K562 (cell line): ENCODE measurements around the gene FOXE1. TPM values are rescaled to one million over a fixed set of nuclear protein-coding genes. Genes with fewer than 3 reads are reported as not detected.

Experiments
- ATAC-seq: fragments of 200-7000 bp; cut with Tn5 transposase; 3 replicates; pipeline ENCODE4 v1.9.1; 2020; ENCODE audit warnings: moderate library complexity
- BruUV-seq: library from RNA; stranded (reverse); fragments of 400-500 nt; replicated peaks from 2 replicates; lab custom pipeline; 2021; lab: Mats Ljungman, UMichigan
- CTCF ChIA-PET: fragments of 300-600 bp; formaldehyde crosslinking; extraction: SDS; loops from one replicate; lab custom pipeline; 2021; ENCODE audit warnings: low intra/inter-chr PET ratio; lab: Yijun Ruan, JAX
- POLR2A ChIA-PET: fragments of 300-600, 350-650 bp; sonication (Branson Sonifier 250); formaldehyde crosslinking; extraction: SDS; loops from one replicate; lab custom pipeline; 2021; ENCODE audit warnings: antibody characterized with exemption, inconsistent platforms; lab: Yijun Ruan, JAX
- DNase-seq, 4 experiments: peaks; one replicate each; pipeline versions ENCODE4 v3.0.0 to v3.0.0-alpha.2; 2011 to 2018; ENCODE audit warnings: low spot score in 3 of 4, mixed read lengths in 3 of 4; ENCODE audit errors: extremely low read depth in 1 of 4
- FAIRE-seq: peaks from 2 replicates; lab custom pipeline; 2011; peaks lifted over from hg19 to GRCh38; lab: Jason Lieb, UNC
- H2AFZ ChIP-seq: 2 replicates; pipeline ENCODE4 v1.6.0; 2011; ENCODE audit warnings: low read depth, low read length, control low read depth, inconsistent platforms
- H3K27ac ChIP-seq: fragments of 200-600 bp; 3 replicates; pipeline ENCODE4 v1.8.0; 2011; ENCODE audit warnings: low read depth, mild to moderate bottlenecking, control low read depth, inconsistent platforms, low read length, moderate library complexity, mixed read lengths; ENCODE audit errors: extremely low read depth
- H3K27me3 ChIP-seq, 2 experiments: fragments of 300-600 bp in 1 of 2; 2 replicates in 1 of 2; 3 replicates in 1 of 2; pipeline versions ENCODE4 v1.6.0 to v1.8.0; 2011; ENCODE audit warnings: inconsistent platforms in 2 of 2, low read length in 2 of 2, mild to moderate bottlenecking in 1 of 2, mixed read lengths in 1 of 2, moderate library complexity in 1 of 2; ENCODE audit not compliant: control insufficient read depth in 2 of 2, insufficient read depth in 2 of 2
- H3K36me3 ChIP-seq: fragments of 300-600 bp; 3 replicates; pipeline ENCODE4 v1.8.0; 2011; ENCODE audit warnings: mild to moderate bottlenecking, low read length, inconsistent platforms; ENCODE audit not compliant: control insufficient read depth, insufficient read depth
- H3K4me1 ChIP-seq, 2 experiments: fragments of 200-600 bp in 1 of 2; replicated peaks in 1 of 2; 2 replicates in 1 of 2; 3 replicates in 1 of 2; pipeline versions ENCODE4 v1.5.1 to v1.8.0; 2011; ENCODE audit warnings: inconsistent platforms in 2 of 2, low read length in 2 of 2, mild to moderate bottlenecking in 1 of 2, mixed read lengths in 1 of 2, moderate library complexity in 1 of 2; ENCODE audit not compliant: control insufficient read depth in 2 of 2, insufficient read depth in 2 of 2
- H3K4me2 ChIP-seq: 2 replicates; pipeline ENCODE4 v1.6.1; 2011; ENCODE audit warnings: low read length, control low read depth, inconsistent platforms, mixed read lengths; ENCODE audit not compliant: insufficient read depth
- H3K4me3 ChIP-seq: fragments of 200-600 bp; sonication (generic), shearing (Covaris generic); 2 replicates; pipeline ENCODE4 v1.5.1; 2016; ENCODE audit warnings: control low read depth, inconsistent platforms
- H3K79me2 ChIP-seq: fragments of 200-600 bp; 3 replicates; pipeline ENCODE4 v1.8.0; 2011; ENCODE audit warnings: low read length, inconsistent platforms; ENCODE audit not compliant: control insufficient read depth, insufficient read depth
- H3K9ac ChIP-seq, 2 experiments: 2 replicates each; pipeline versions ENCODE4 v1.6.0 to v1.6.1; 2011; ENCODE audit warnings: low read depth in 2 of 2, low read length in 2 of 2, control low read depth in 1 of 2, inconsistent platforms in 1 of 2, mild to moderate bottlenecking in 1 of 2, mixed read lengths in 1 of 2; ENCODE audit not compliant: insufficient read depth in 1 of 2
- H3K9me1 ChIP-seq: one replicate; pipeline ENCODE4 v1.6.0; 2011; ENCODE audit warnings: inconsistent platforms, mild to moderate bottlenecking, low read length, moderate library complexity; ENCODE audit not compliant: control insufficient read depth, insufficient read depth
- H3K9me3 ChIP-seq: replicated peaks from 2 replicates; pipeline ENCODE4 v1.5.1; 2011; ENCODE audit warnings: low read depth, low read length, inconsistent platforms; ENCODE audit not compliant: control insufficient read depth, insufficient read depth
- H4K20me1 ChIP-seq: replicated peaks from 2 replicates; pipeline ENCODE4 v1.6.1; 2011; ENCODE audit warnings: low read length, inconsistent platforms, mixed read lengths; ENCODE audit not compliant: control insufficient read depth, insufficient read depth
- ATF7 ChIP-seq: fragments of 450-650 bp; IDR thresholded peaks from 2 replicates; pipeline ENCODE4 v1.7.1; 2014; ENCODE audit warnings: mild to moderate bottlenecking, moderate library complexity
- CHAMP1 ChIP-seq: fragments of 450-650 bp; IDR thresholded peaks from 2 replicates; pipeline ENCODE4 v1.6.1; 2016; ENCODE audit warnings: mild to moderate bottlenecking
- GTF2E2 ChIP-seq: fragments of 200-800 bp; sonication (Bioruptor generic); IDR thresholded peaks from 2 replicates; pipeline ENCODE4 v1.6.1; 2016; ENCODE audit warnings: missing genetic modification characterization, missing compliant biosample characterization
- HNRNPH1 ChIP-seq: fragments of 200-400 bp; formaldehyde crosslinking; optimal IDR thresholded peaks from 2 replicates; pipeline ENCODE3; 2017; ENCODE audit warnings: low read depth, mild to moderate bottlenecking, low read length, moderate library complexity
- PHTF2 ChIP-seq: fragments of 250-450 bp; sonication (Bioruptor Pico); IDR thresholded peaks from 2 replicates; pipeline ENCODE4 v1.5.0; 2021; ENCODE audit warnings: mild to moderate bottlenecking
- TAF7 ChIP-seq: fragments of 450-650 bp; IDR thresholded peaks from 2 replicates; pipeline ENCODE4 v1.6.1; 2016; ENCODE audit warnings: missing genetic modification characterization, missing compliant biosample characterization
- TEAD1 ChIP-seq, 2 experiments: fragments of 450-650 bp in 1 of 2; sonication (generic) in 1 of 2; formaldehyde crosslinking; IDR thresholded peaks; 2 replicates each; pipeline versions ENCODE4 v1.4.0 to v1.8.0; 2020 to 2022; ENCODE audit warnings: mild to moderate bottlenecking in 2 of 2, missing genetic modification reagents in 1 of 2
- TEAD4 ChIP-seq, 2 experiments: sonication (generic) in 1 of 2; formaldehyde crosslinking in 1 of 2; IDR thresholded peaks; 2 replicates each; pipeline versions ENCODE4 v1.6.1 to v1.8.0; 2012 to 2022; ENCODE audit warnings: borderline replicate concordance in 1 of 2, inconsistent platforms in 1 of 2, low read length in 1 of 2, mild to moderate bottlenecking in 1 of 2, missing genetic modification reagents in 1 of 2
- ZFP30 ChIP-seq: fragments of 250-450 bp; sonication (Bioruptor Pico); IDR thresholded peaks from 2 replicates; pipeline ENCODE4 v1.8.0; 2022; ENCODE audit warnings: moderate library complexity, mild to moderate bottlenecking, inconsistent platforms, borderline replicate concordance
- ZNF436 ChIP-seq: fragments of 250-450, 450-650 bp; sonication (Bioruptor Pico); formaldehyde crosslinking; IDR thresholded peaks from 2 replicates; pipeline ENCODE4 v1.7.0; 2020; ENCODE audit warnings: mild to moderate bottlenecking
- ZNF77 ChIP-seq: fragments of 250-450 bp; sonication (Bioruptor Pico); IDR thresholded peaks from 2 replicates; pipeline ENCODE4 v1.5.0; 2020
- WGBS: fragments of 100-300 bp; shearing (Covaris generic); methylation state at CpG from one replicate; pipeline ENCODE4 v1.1.6; 2016; ENCODE audit warnings: low coverage, mixed read lengths; ENCODE audit not compliant: insufficient coverage; ENCODE audit errors: missing lambda C conversion rate; 5-methylcytosine and 5-hydroxymethylcytosine counted together
- in situ Hi-C: fragments of 300-500 bp; cut with MboI; formaldehyde crosslinking; loops from 4 replicates; pipeline ENCODE4 v1.15.0; 2018; ENCODE audit warnings: inconsistent platforms, mixed read lengths
- intact Hi-C: fragments of 100-400 bp; cut with micrococcal nuclease; formaldehyde crosslinking; loops from 2 replicates; pipeline ENCODE4 v1.14.2; 2022
- polyA plus RNA-seq, 8 experiments: library from polyadenylated mRNA; depleted of rRNA in 4 of 8; stranded (reverse) in 5 of 8; unstranded in 3 of 8; fragments of >200 nt; fragmentation: Nextera tagmentation in 2 of 8; fragmentation: Illumina TruSeq in 1 of 8; extraction: Ambion mirVana in 2 of 8; extraction: Trizol in 1 of 8; gene quantifications; 2 replicates each; pipeline versions ENCODE4 v1.2.1 to v1.2.3, GENCODE V29; 2011 to 2014; ENCODE audit warnings: inconsistent platforms in 1 of 8, missing spikeins in 1 of 8
- total RNA-seq, 7 experiments: library from RNA; depleted of rRNA in 6 of 7; stranded (reverse); fragments of >200 nt in 6 of 7; fragmentation: Illumina TruSeq in 2 of 7; extraction: Trizol in 2 of 7; gene quantifications; 2 replicates each; pipeline versions ENCODE4 v1.2.1 to v1.2.3, GENCODE V29; 2011 to 2021; ENCODE audit warnings: low replicate concordance in 1 of 7

Gene FOXE1
- total and polyA plus RNA-seq, 9 of the 15 experiments (the other 6 are each of a cell fraction or from before 2014, with no cell fraction given): not detected

- Histone ChIP-seq H3K27me3 (peaks cover 31 to 53% of the 10 kb centered on the region in 2 experiments), H3K4me3 (no peak overlapping the region), H3K9me3 (no peaks in the 10 kb centered on the region; the same call in 1 of the 2 replicates), H3K36me3 (no peaks in the 10 kb centered on the region), H3K27ac (no peak overlapping the region), H3K4me1 (0 out of 5 replicates have a peak, but pooled peaks cover 0 to under 1% of the 10 kb centered on the region in 2 experiments), H3K9ac (no peak overlapping the region), H3K4me2 (no peak overlapping the region), H2AFZ (no peak overlapping the region), H3K9me1 (no peaks in the 10 kb centered on the region), H3K79me2 (no peaks in the 10 kb centered on the region), H4K20me1 (no peaks in the 10 kb centered on the region)
- TF ChIP-seq ATF7 (no peak), PHTF2 (CRISPR knock-in tag) (no peak), TEAD1 (CRISPR knock-in tag; IDR thresholded peaks at IDR 0.05) (no peak), TAF7 (no peak), CHAMP1 (no peak), TEAD4 (IDR thresholded peaks at IDR 0.05; ENCODE audit: low read length) (no peak), TEAD4 (CRISPR knock-in tag; IDR thresholded peaks at IDR 0.05; ENCODE audit: borderline replicate concordance) (no peak), ZNF436 (CRISPR knock-in tag) (no peak), ZFP30 (no peak), HNRNPH1 (no peak), ZNF77 (CRISPR knock-in tag) (no peak), GTF2E2 (no peak)
- in situ Hi-C loops: no loop called here
- ChIA-PET POLR2A (interaction anchor here (2.0 kb wide), 1 partner anchor 11 kb away, joined by 7 read pairs; no protein-coding TSS in a partner anchor), CTCF (no interaction called here)
- FAIRE-seq (no peak), ATAC-seq (no peak), DNase-seq (no peak)
- WGBS: 4% methylated on average over 7 of the region's 7 CpGs
- intact Hi-C loops: no loop called here
- no TSS peak for BruUV-seq
These were observed 10.3 kb downstream of the FOXE1 start for GRCh38 chr9:97863314-97863713.
